HepG2 (cell line): ENCODE measurements around the gene NDUFAF5. TPM values are rescaled to one million over a fixed set of nuclear protein-coding genes. Genes with fewer than 3 reads are reported as not detected.
A peak's percentile ranks its signal among the peaks of the same experiment; 100 is the strongest.
"Not testable (repeated sequence)": the region's sequence is repeated elsewhere in the genome, so short reads cannot be mapped to it uniquely, and the experiment has no call there.

Experiments used
- ATAC-seq: fragments of 200-7000 bp; cut with Tn5 transposase; 3 replicates; pipeline ENCODE4 v1.9.1; 2020; ENCODE audit warnings: mild to moderate bottlenecking, moderate library complexity
- BruUV-seq: library from RNA; stranded (reverse); fragments of 400-500 nt; replicated peaks from 2 replicates; lab custom pipeline; 2021; lab: Mats Ljungman, UMichigan
- CTCF ChIA-PET: fragments of 300-600 bp; formaldehyde crosslinking; extraction: SDS; loops from one replicate; lab custom pipeline; 2021; ENCODE audit warnings: low total read pairs, inconsistent platforms, low intra/inter-chr PET ratio; lab: Yijun Ruan, JAX
- POLR2A ChIA-PET: fragments of 350-600 bp; sonication (Branson Sonifier 250); formaldehyde crosslinking; loops from one replicate; lab custom pipeline; 2020; ENCODE audit warnings: antibody characterized with exemption, inconsistent platforms; lab: Yijun Ruan, JAX
- DNase-seq: peaks from one replicate; pipeline ENCODE4 v3.0.0-alpha.2; 2015; ENCODE audit warnings: low spot score
- FAIRE-seq: peaks from 3 replicates; lab custom pipeline; 2011; peaks lifted over from hg19 to GRCh38; lab: Jason Lieb, UNC
- H2AFZ ChIP-seq: one replicate; pipeline ENCODE4 v1.6.1; 2011; ENCODE audit warnings: low read length, inconsistent platforms
- H3K27ac ChIP-seq: fragments of 300-600 bp; 3 replicates; pipeline ENCODE4 v1.8.0; 2011; ENCODE audit warnings: mixed run types, mild to moderate bottlenecking, mixed read lengths, low read length, inconsistent platforms; ENCODE audit not compliant: insufficient read depth; ENCODE audit errors: extremely low read length
- H3K27me3 ChIP-seq, 2 experiments: fragments of 200-600 bp in 1 of 2; 2 replicates in 1 of 2; 3 replicates in 1 of 2; pipeline versions ENCODE4 v1.6.0 to v1.8.0; 2011; ENCODE audit warnings: low read length in 2 of 2, mild to moderate bottlenecking in 2 of 2, moderate library complexity in 2 of 2, inconsistent platforms in 1 of 2; ENCODE audit not compliant: insufficient read depth in 2 of 2, control insufficient read depth in 1 of 2
- H3K36me3 ChIP-seq, 2 experiments: fragments of 200-600 bp in 1 of 2; replicated peaks in 1 of 2; 2 replicates in 1 of 2; 3 replicates in 1 of 2; pipeline versions ENCODE4 v1.5.1 to v1.8.0; 2011; ENCODE audit warnings: low read length in 2 of 2, inconsistent platforms in 1 of 2; ENCODE audit not compliant: insufficient read depth in 2 of 2, control insufficient read depth in 1 of 2
- H3K4me1 ChIP-seq: 2 replicates; pipeline ENCODE4 v1.5.1; 2012; ENCODE audit warnings: low read length, inconsistent platforms; ENCODE audit not compliant: insufficient read depth
- H3K4me2 ChIP-seq: 2 replicates; pipeline ENCODE4 v1.6.0; 2011; ENCODE audit warnings: low read depth, low read length, inconsistent platforms
- H3K4me3 ChIP-seq, 3 experiments: fragments of 200-600 bp in 1 of 3; sonication (generic), shearing (Covaris generic) in 1 of 3; replicated peaks in 1 of 3; 2 replicates each; pipeline ENCODE4 v1.5.1; 2011 to 2016; ENCODE audit warnings: low read length in 3 of 3, inconsistent platforms in 2 of 3, low read depth in 2 of 3, mild to moderate bottlenecking in 2 of 3, control low read depth in 1 of 3, mixed read lengths in 1 of 3; ENCODE audit not compliant: insufficient read depth in 1 of 3
- H3K79me2 ChIP-seq: one replicate; pipeline ENCODE4 v1.6.1; 2011; ENCODE audit warnings: low read length, inconsistent platforms; ENCODE audit not compliant: insufficient read depth
- H3K9ac ChIP-seq: 2 replicates; pipeline ENCODE4 v1.6.0; 2011; ENCODE audit warnings: mild to moderate bottlenecking, low read depth, low read length, inconsistent platforms; ENCODE audit not compliant: insufficient read depth
- H3K9me3 ChIP-seq: 2 replicates; pipeline ENCODE4 v1.5.1; 2012; ENCODE audit warnings: mild to moderate bottlenecking, low read length
- H4K20me1 ChIP-seq: 2 replicates; pipeline ENCODE4 v1.6.0; 2011; ENCODE audit warnings: inconsistent platforms, mild to moderate bottlenecking, low read length, moderate library complexity; ENCODE audit not compliant: insufficient read depth
- ATF1 ChIP-seq: IDR thresholded peaks from 2 replicates; pipeline ENCODE4 v1.6.1; 2016; ENCODE audit warnings: mild to moderate bottlenecking, control low read depth
- MAFF ChIP-seq: IDR thresholded peaks from 2 replicates; pipeline ENCODE4 v1.6.1; 2011; ENCODE audit warnings: low read depth, low read length, improper control_type of control experiment
- MAFG ChIP-seq: sonication (generic); formaldehyde crosslinking; IDR thresholded peaks from 2 replicates; pipeline ENCODE4 v1.5.1; 2020; ENCODE audit warnings: mild to moderate bottlenecking, missing genetic modification reagents
- PATZ1 ChIP-seq: sonication (generic); formaldehyde crosslinking; IDR thresholded peaks from 2 replicates; pipeline ENCODE4 v1.4.0; 2020; ENCODE audit warnings: missing genetic modification reagents
- PPARG ChIP-seq: conservative IDR thresholded peaks from 2 replicates; pipeline ENCODE4 v1.6.1; 2016; ENCODE audit warnings: missing biosample characterization, missing genetic modification reagents
- RBFOX2 ChIP-seq: fragments of 200-400 bp; formaldehyde crosslinking; IDR thresholded peaks from 2 replicates; pipeline ENCODE4 v1.6.1; 2017; ENCODE audit warnings: low read depth, mild to moderate bottlenecking, low read length
- RFX1 ChIP-seq: fragments of 450-650 bp; IDR thresholded peaks from 2 replicates; pipeline ENCODE4 v1.6.1; 2017
- SNRNP70 ChIP-seq: fragments of 200-400 bp; formaldehyde crosslinking; IDR thresholded peaks from 2 replicates; pipeline ENCODE4 v1.6.1; 2017; ENCODE audit warnings: mild to moderate bottlenecking, low read depth, low read length, moderate library complexity
- ZBTB2 ChIP-seq: sonication (generic); formaldehyde crosslinking; IDR thresholded peaks from 2 replicates; pipeline ENCODE4 v1.8.0; 2022; ENCODE audit warnings: low read depth, missing genetic modification reagents
- ZNF530 ChIP-seq: sonication (generic); formaldehyde crosslinking; IDR thresholded peaks from 2 replicates; pipeline ENCODE4 v1.5.0; 2020; ENCODE audit warnings: low read depth, mild to moderate bottlenecking, missing genetic modification reagents
- ZNF564 ChIP-seq: sonication (generic); formaldehyde crosslinking; IDR thresholded peaks from 2 replicates; pipeline ENCODE4 v1.8.1; 2023; ENCODE audit warnings: mild to moderate bottlenecking, missing genetic modification reagents
- ZNF713 ChIP-seq: sonication (generic); formaldehyde crosslinking; IDR thresholded peaks from 2 replicates; pipeline ENCODE4 v1.4.0; 2020; ENCODE audit warnings: mild to moderate bottlenecking, missing genetic modification reagents
- WGBS: methylation state at CpG from one replicate; pipeline ENCODE4 v1.1.6; 2017; ENCODE audit warnings: low lambda C conversion rate; 5-methylcytosine and 5-hydroxymethylcytosine counted together
- in situ Hi-C: cut with HindIII; loops from 2 replicates; pipeline ENCODE4 v1.10.0; 2017; ENCODE audit warnings: low pct_unique_long_range_greater_than_20kb; ENCODE audit not compliant: extremely low pct_ligation_motif_present
- intact Hi-C: fragments of 100-400 bp; cut with micrococcal nuclease; formaldehyde crosslinking; loops from one replicate; pipeline ENCODE4 v1.10.0; 2022; ENCODE audit not compliant: unreplicated experiment
- polyA plus RNA-seq, 8 experiments: library from polyadenylated mRNA; depleted of rRNA in 3 of 8; stranded (reverse) in 7 of 8; unstranded in 1 of 8; fragments of >200 nt; fragmentation: Illumina TruSeq in 4 of 8; extraction: Trizol in 4 of 8; gene quantifications; 2 replicates each; pipeline versions ENCODE4 v1.2.1 to v1.2.3, GENCODE V29; 2011 to 2016; ENCODE audit warnings: low read depth in 4 of 8, missing spikeins in 1 of 8, mixed read lengths in 1 of 8; ENCODE audit not compliant: insufficient read depth in 1 of 8
- total RNA-seq, 5 experiments: library from RNA; depleted of rRNA; stranded (reverse); fragments of >200 nt; fragmentation: Illumina TruSeq; extraction: Trizol; gene quantifications; 2 replicates each; pipeline ENCODE4 v1.2.3, GENCODE V29; 2016; ENCODE audit warnings: low read depth in 1 of 5
- TF ChIP-seq, protein P1 (sequence below): sonication (generic); formaldehyde crosslinking; IDR thresholded peaks from 2 replicates; pipeline ENCODE4 v1.8.0; 2022; ENCODE audit warnings: missing genetic modification reagents, mild to moderate bottlenecking, moderate library complexity, borderline replicate concordance

Gene NDUFAF5
- total and polyA plus RNA-seq, 2 of the 13 experiments (the other 11 are each of a cell fraction or from before 2014, with no cell fraction given) = 23.1 to 66.7 TPM

DNA sequence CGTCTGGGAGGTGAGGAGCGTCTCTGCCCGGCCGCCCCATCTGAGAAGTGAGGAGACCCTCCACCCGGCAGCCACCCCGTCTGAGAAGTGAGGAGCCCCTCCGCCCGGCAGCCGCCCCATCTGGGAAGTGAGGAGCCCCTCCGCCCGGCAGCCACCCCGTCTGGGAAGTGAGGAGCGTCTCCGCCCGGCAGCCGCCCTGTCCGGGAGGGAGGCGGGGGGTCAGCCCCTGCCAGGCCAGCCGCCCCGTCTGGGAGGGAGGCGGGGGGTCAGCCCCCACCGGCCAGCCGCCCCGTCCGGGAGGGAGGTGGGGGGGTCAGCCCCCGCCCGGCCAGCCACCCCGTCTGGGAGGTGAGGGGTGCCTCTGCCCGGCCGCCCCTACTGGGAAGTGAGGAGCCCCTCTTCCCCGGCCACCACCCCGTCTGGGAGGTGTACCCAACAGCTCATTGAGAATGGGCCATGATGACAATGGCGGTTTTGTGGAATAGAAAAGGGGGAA lies 24.3 kb upstream of the NDUFAF5 start:
- H3K27me3 ChIP-seq, H3K9ac ChIP-seq, H3K9me3 ChIP-seq, H3K4me2 ChIP-seq, H2AFZ ChIP-seq, H3K79me2 ChIP-seq, ATAC-seq, DNase-seq, FAIRE-seq, in situ Hi-C loops, CTCF ChIA-PET, POLR2A ChIA-PET, BruUV-seq, H3K4me3 ChIP-seq, H4K20me1 ChIP-seq, intact Hi-C loops, H3K27ac ChIP-seq, H3K4me1 ChIP-seq: not testable (repeated sequence)
- WGBS = 95% methylated on average over 15 of the region's 33 CpGs
- 0 out of 2 replicates have a peak, but pooled peaks have one; percentile 4 for TF ChIP-seq RBFOX2
- peaks cover 28 to 76% of the 10 kb centered on the region in 2 experiments for H3K36me3 ChIP-seq

GRCh38 chr20:13765299-13765698 lies 19.5 kb upstream of the NDUFAF5 start:
- ChIA-PET CTCF (no interaction called here), POLR2A (no interaction called here)
- H3K36me3 ChIP-seq = peaks cover 30 to 83% of the 10 kb centered on the region in 2 experiments
- no peak overlapping the region for H3K27ac ChIP-seq
- no peaks in the 10 kb centered on the region for H4K20me1 ChIP-seq
- no peaks in the 10 kb centered on the region for H3K79me2 ChIP-seq
- in situ Hi-C loops = no loop called here
- H3K4me3 ChIP-seq = no peak overlapping the region
- no peaks in the 10 kb centered on the region for H3K27me3 ChIP-seq
- intact Hi-C loops = no loop called here
- H3K9ac ChIP-seq = no peak overlapping the region
- no peak overlapping the region for H3K4me2 ChIP-seq
- H3K9me3 ChIP-seq = peaks cover 5% of the 10 kb centered on the region; the same call in 1 of the 2 replicates
- H2AFZ ChIP-seq = no peak overlapping the region
- no peaks in the 10 kb centered on the region for H3K4me1 ChIP-seq
- BruUV-seq = no TSS peak
- ATAC-seq = no peak
- FAIRE-seq = no peak
- no peak for DNase-seq
- TF ChIP-seq ZBTB2 (no peak), MAFG (no peak), ZNF564 (no peak), PATZ1 (CRISPR knock-in tag) (no peak), ZNF713 (CRISPR knock-in tag) (no peak), SNRNP70 (no peak), MAFF (no peak), RFX1 (no peak), ATF1 (CRISPR knock-in tag) (no peak), PPARG (CRISPR knock-in tag) (no peak), ZNF530 (CRISPR knock-in tag) (no peak)
- TF ChIP-seq, protein P1, sequence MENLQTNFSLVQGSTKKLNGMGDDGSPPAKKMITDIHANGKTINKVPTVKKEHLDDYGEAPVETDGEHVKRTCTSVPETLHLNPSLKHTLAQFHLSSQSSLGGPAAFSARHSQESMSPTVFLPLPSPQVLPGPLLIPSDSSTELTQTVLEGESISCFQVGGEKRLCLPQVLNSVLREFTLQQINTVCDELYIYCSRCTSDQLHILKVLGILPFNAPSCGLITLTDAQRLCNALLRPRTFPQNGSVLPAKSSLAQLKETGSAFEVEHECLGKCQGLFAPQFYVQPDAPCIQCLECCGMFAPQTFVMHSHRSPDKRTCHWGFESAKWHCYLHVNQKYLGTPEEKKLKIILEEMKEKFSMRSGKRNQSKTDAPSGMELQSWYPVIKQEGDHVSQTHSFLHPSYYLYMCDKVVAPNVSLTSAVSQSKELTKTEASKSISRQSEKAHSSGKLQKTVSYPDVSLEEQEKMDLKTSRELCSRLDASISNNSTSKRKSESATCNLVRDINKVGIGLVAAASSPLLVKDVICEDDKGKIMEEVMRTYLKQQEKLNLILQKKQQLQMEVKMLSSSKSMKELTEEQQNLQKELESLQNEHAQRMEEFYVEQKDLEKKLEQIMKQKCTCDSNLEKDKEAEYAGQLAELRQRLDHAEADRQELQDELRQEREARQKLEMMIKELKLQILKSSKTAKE (CRISPR knock-in tag) = no peak
